H1 (cell line): ENCODE results near the gene RGS4. TPM values are rescaled to one million over a fixed set of nuclear protein-coding genes. Genes with fewer than 3 reads are reported as not detected.

Experiments used
- CTCF ChIA-PET: fragments of 300-600 bp; sonication (Branson Sonifier 250); formaldehyde crosslinking; loops from one replicate; lab custom pipeline; 2021; ENCODE audit not compliant: partially characterized antibody; lab: Charles Lee
- POLR2A ChIA-PET: fragments of 300-600 bp; sonication (Branson Sonifier 250); formaldehyde crosslinking; loops from one replicate; lab custom pipeline; 2021; ENCODE audit warnings: inconsistent platforms; ENCODE audit not compliant: partially characterized antibody; lab: Charles Lee
- DNase-seq, 2 experiments: peaks; one replicate each; pipeline versions ENCODE4 v3.0.0 to v3.0.0-alpha.2; 2010 to 2022; ENCODE audit warnings: low spot score in 2 of 2, low read depth in 1 of 2, mixed read lengths in 1 of 2
- FAIRE-seq: peaks from 2 replicates; lab custom pipeline; 2011; peaks lifted over from hg19 to GRCh38; lab: Jason Lieb, UNC
- H2AFZ ChIP-seq: 2 replicates; pipeline ENCODE4 v1.8.1; 2012; ENCODE audit warnings: low read length, inconsistent platforms
- H2AK5ac ChIP-seq: 2 replicates; pipeline ENCODE4 v1.6.1; 2013; ENCODE audit warnings: low read depth, low read length
- H2BK120ac ChIP-seq: replicated peaks from 2 replicates; pipeline ENCODE3; 2013; ENCODE audit warnings: low read depth, low read length, inconsistent platforms
- H2BK12ac ChIP-seq: 2 replicates; pipeline ENCODE4 v1.6.1; 2013; ENCODE audit warnings: low read depth, low read length
- H2BK15ac ChIP-seq: 2 replicates; pipeline ENCODE4 v1.6.1; 2013; ENCODE audit warnings: low read length
- H2BK20ac ChIP-seq: 2 replicates; pipeline ENCODE4 v1.6.1; 2013; ENCODE audit warnings: low read length
- H2BK5ac ChIP-seq: 2 replicates; pipeline ENCODE4 v1.6.1; 2013; ENCODE audit warnings: low read depth, low read length
- H3K14ac ChIP-seq: 2 replicates; pipeline ENCODE4 v1.6.1; 2013; ENCODE audit warnings: inconsistent platforms; ENCODE audit not compliant: insufficient read length
- H3K18ac ChIP-seq: 2 replicates; pipeline ENCODE4 v1.6.1; 2013; ENCODE audit warnings: low read length; ENCODE audit errors: extremely low read depth
- H3K23ac ChIP-seq: 2 replicates; pipeline ENCODE4 v1.6.1; 2013; ENCODE audit warnings: inconsistent platforms; ENCODE audit not compliant: insufficient read length
- H3K23me2 ChIP-seq: 2 replicates; pipeline ENCODE4 v1.6.1; 2013; ENCODE audit warnings: low read depth, low read length
- H3K27ac ChIP-seq: 2 replicates; pipeline ENCODE4 v1.6.1; 2011; ENCODE audit warnings: low read depth, low read length, inconsistent platforms
- H3K27me3 ChIP-seq, 4 experiments: replicated peaks in 1 of 4; 1 replicate in 1 of 4; 2 replicates in 3 of 4; pipeline versions ENCODE4 v1.6.1 to v1.8.1; 2011 to 2013; ENCODE audit warnings: low read length in 3 of 4, mild to moderate bottlenecking in 3 of 4, inconsistent platforms in 2 of 4, mixed read lengths in 2 of 4, moderate library complexity in 1 of 4; ENCODE audit not compliant: control insufficient read depth in 3 of 4, insufficient read depth in 3 of 4; ENCODE audit errors: extremely low read depth in 1 of 4
- H3K36me3 ChIP-seq, 4 experiments: 2 replicates each; pipeline versions ENCODE4 v1.6.1 to v1.8.1; 2011 to 2013; ENCODE audit warnings: mild to moderate bottlenecking in 4 of 4, low read length in 3 of 4, moderate library complexity in 2 of 4, control low read depth in 1 of 4, inconsistent platforms in 1 of 4; ENCODE audit not compliant: insufficient read depth in 4 of 4, control insufficient read depth in 2 of 4
- H3K4ac ChIP-seq: replicated peaks from 2 replicates; pipeline ENCODE3; 2013; ENCODE audit warnings: low read length, low read depth, mixed read lengths, inconsistent platforms; ENCODE audit not compliant: insufficient read length
- H3K4me1 ChIP-seq, 4 experiments: replicated peaks in 1 of 4; 1 replicate in 1 of 4; 2 replicates in 3 of 4; pipeline versions ENCODE4 v1.6.1 to v1.8.1; 2011 to 2013; ENCODE audit warnings: low read length in 3 of 4, inconsistent platforms in 2 of 4, mixed read lengths in 1 of 4; ENCODE audit not compliant: insufficient read depth in 4 of 4, control insufficient read depth in 3 of 4
- H3K4me2 ChIP-seq, 2 experiments: 2 replicates each; pipeline versions ENCODE4 v1.6.1 to v1.8.1; 2011 to 2013; ENCODE audit warnings: low read depth in 2 of 2, low read length in 2 of 2, control low read depth in 1 of 2, inconsistent platforms in 1 of 2, mild to moderate bottlenecking in 1 of 2; ENCODE audit not compliant: insufficient read depth in 1 of 2
- H3K4me3 ChIP-seq, 4 experiments: fragments of 200-600, 300-600 bp in 1 of 4; sonication (generic), shearing (Covaris generic), sonication (Bioruptor Twin) in 1 of 4; 2 replicates each; pipeline versions ENCODE4 v1.5.1 to v1.8.1; 2011 to 2016; ENCODE audit warnings: low read length in 4 of 4, low read depth in 3 of 4, control low read depth in 2 of 4, inconsistent platforms in 2 of 4, mild to moderate bottlenecking in 2 of 4, mixed read lengths in 1 of 4, moderate library complexity in 1 of 4; ENCODE audit not compliant: insufficient read depth in 2 of 4; ENCODE audit errors: extremely low read depth in 1 of 4
- H3K56ac ChIP-seq: replicated peaks from 2 replicates; pipeline ENCODE3; 2013; ENCODE audit warnings: low read depth, mild to moderate bottlenecking, mixed read lengths, low read length, inconsistent platforms; ENCODE audit not compliant: insufficient read length
- H3K79me1 ChIP-seq: 2 replicates; pipeline ENCODE4 v1.6.1; 2013; ENCODE audit warnings: low read depth, low read length, control low read depth
- H3K79me2 ChIP-seq, 2 experiments: 2 replicates each; pipeline versions ENCODE4 v1.6.1 to v1.8.1; 2012 to 2013; ENCODE audit warnings: low read length in 2 of 2, mild to moderate bottlenecking in 2 of 2, inconsistent platforms in 1 of 2; ENCODE audit not compliant: insufficient read depth in 2 of 2, control insufficient read depth in 1 of 2
- H3K9ac ChIP-seq, 4 experiments: replicated peaks in 1 of 4; 1 replicate in 1 of 4; 2 replicates in 3 of 4; pipeline versions ENCODE4 v1.6.1 to v1.8.1; 2011 to 2013; ENCODE audit warnings: low read depth in 3 of 4, low read length in 3 of 4, control low read depth in 2 of 4, mild to moderate bottlenecking in 2 of 4, moderate library complexity in 2 of 4, inconsistent platforms in 1 of 4; ENCODE audit errors: extremely low read depth in 1 of 4
- H3K9me3 ChIP-seq, 2 experiments: 2 replicates each; pipeline versions ENCODE4 v1.6.1 to v1.8.1; 2012 to 2013; ENCODE audit warnings: mild to moderate bottlenecking in 2 of 2, moderate library complexity in 2 of 2, control low read depth in 1 of 2, inconsistent platforms in 1 of 2, low read depth in 1 of 2, low read length in 1 of 2, mixed read lengths in 1 of 2; ENCODE audit not compliant: insufficient read depth in 2 of 2
- H4K20me1 ChIP-seq, 2 experiments: replicated peaks in 1 of 2; 2 replicates each; pipeline versions ENCODE3 to v1.8.1; 2011 to 2013; ENCODE audit warnings: inconsistent platforms in 2 of 2, low read length in 2 of 2, mild to moderate bottlenecking in 1 of 2; ENCODE audit not compliant: insufficient read depth in 2 of 2, control insufficient read depth in 1 of 2
- H4K5ac ChIP-seq: 2 replicates; pipeline ENCODE4 v1.6.1; 2013; ENCODE audit warnings: low read length, low read depth, mixed read lengths, inconsistent platforms; ENCODE audit not compliant: insufficient read length
- H4K8ac ChIP-seq: 2 replicates; pipeline ENCODE4 v1.8.0; 2013; ENCODE audit warnings: mild to moderate bottlenecking, moderate library complexity, low read length, inconsistent platforms; ENCODE audit not compliant: insufficient read depth; ENCODE audit errors: extremely low read depth
- H4K91ac ChIP-seq: replicated peaks from 2 replicates; pipeline ENCODE3; 2013; ENCODE audit warnings: low read length, mixed read lengths, inconsistent platforms; ENCODE audit not compliant: insufficient read length
- JUN ChIP-seq: IDR thresholded peaks from 2 replicates; pipeline ENCODE4 v1.6.1; 2011; ENCODE audit warnings: low read depth, mild to moderate bottlenecking, improper control_type of control experiment, low read length
- KDM1A ChIP-seq: fragments of 200-600, 300-600 bp; sonication (generic); IDR thresholded peaks from 2 replicates; pipeline ENCODE4 v1.7.1; 2016; ENCODE audit warnings: mild to moderate bottlenecking, low read length, borderline replicate concordance
- RXRA ChIP-seq: IDR thresholded peaks from 2 replicates; pipeline ENCODE4 v1.6.1; 2011; ENCODE audit warnings: low read depth, mild to moderate bottlenecking, low read length, moderate library complexity; ENCODE audit not compliant: insufficient read depth
- SAP30 ChIP-seq: fragments of 300-600 bp; sonication (generic); IDR thresholded peaks from 2 replicates; pipeline ENCODE4 v1.7.1; 2012; ENCODE audit warnings: low read length, moderate library complexity, mild to moderate bottlenecking, inconsistent platforms; ENCODE audit not compliant: insufficient read depth, insufficient replicate concordance
- SP1 ChIP-seq: IDR thresholded peaks from 2 replicates; pipeline ENCODE4 v1.6.1; 2011; ENCODE audit warnings: low read depth, low read length
- WGBS, 2 experiments: shearing (Covaris generic) in 1 of 2; methylation state at CpG; one replicate each; pipeline versions ENCODE4 v1.1.6 to v1.1.7; 2013 to 2015; ENCODE audit warnings: low lambda C conversion rate in 2 of 2, mixed read lengths in 2 of 2, inconsistent platforms in 1 of 2, low coverage in 1 of 2, missing lambda C conversion rate in 1 of 2; ENCODE audit not compliant: insufficient replicate concordance in 2 of 2, insufficient coverage in 1 of 2, insufficient read length in 1 of 2; ENCODE audit errors: extremely low coverage in 1 of 2, missing lambda C conversion rate in 1 of 2; 5-methylcytosine and 5-hydroxymethylcytosine counted together
- polyA plus RNA-seq, 7 experiments: library from polyadenylated mRNA; depleted of rRNA in 3 of 7; stranded (reverse) in 5 of 7; unstranded in 2 of 7; fragments of >200 nt in 5 of 7; fragments of 200-250 nt in 2 of 7; gene quantifications; 1 replicate in 5 of 7; 2 replicates in 1 of 7; 4 replicates in 1 of 7; pipeline versions ENCODE4 v1.2.1 to v1.2.3, GENCODE V29; 2011 to 2013; ENCODE audit warnings: missing spikeins in 2 of 7, mixed read lengths in 2 of 7
- total RNA-seq: library from RNA; stranded (reverse); fragmentation: NEBNext Ultra II Directional; extraction: Animal tissue kit (Norgen Biotek cat#: 25700); gene quantifications from 2 replicates; pipeline ENCODE4 v1.2.1, GENCODE V29; 2021

The RGS4 gene
- total and polyA plus RNA-seq, 2 of the 8 experiments (the other 6 are each of a cell fraction or from before 2014, with no cell fraction given): 0.26 to 0.74 TPM

DNA sequence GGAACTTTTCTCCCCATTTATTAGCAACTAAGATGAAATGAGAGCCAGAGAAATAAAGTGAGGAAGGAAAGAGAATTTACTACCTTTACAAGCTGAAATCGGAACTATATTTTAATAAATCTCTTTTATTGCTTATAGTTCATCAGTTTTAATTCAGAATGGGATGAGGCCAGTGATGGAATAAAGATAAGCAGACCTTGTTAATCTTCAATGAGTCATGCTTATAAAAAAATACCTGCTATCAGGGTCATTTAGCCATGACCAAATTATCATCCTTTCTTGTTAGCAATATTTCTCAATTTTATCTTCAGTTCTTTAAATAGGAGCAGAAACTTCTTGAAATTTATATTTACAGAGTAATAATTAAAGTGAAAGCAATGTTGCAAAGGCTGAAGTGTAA, 26.1 kb downstream of the RGS4 start:
- no peaks in the 10 kb centered on the region for H3K79me1 ChIP-seq
- H3K56ac ChIP-seq: no peak overlapping the region
- H3K4ac ChIP-seq: no peak overlapping the region
- H2BK20ac ChIP-seq: no peak overlapping the region
- H4K8ac ChIP-seq: no peak overlapping the region
- no peak overlapping the region for H2BK5ac ChIP-seq
- 93% methylated on average over 1 of the region's 1 CpG; no CpG with 5 or more reads in 1 of the 2 experiments for WGBS, 2 experiments
- no peaks in the 10 kb centered on the region for H4K20me1 ChIP-seq
- H2AFZ ChIP-seq: no peak overlapping the region
- no peak overlapping the region for H2BK15ac ChIP-seq
- no peak overlapping the region for H3K9ac ChIP-seq
- no peak overlapping the region for H3K4me3 ChIP-seq
- no peak overlapping the region for H3K14ac ChIP-seq
- no peak overlapping the region for H3K27ac ChIP-seq
- H3K23me2 ChIP-seq: no peaks in the 10 kb centered on the region
- no peaks in the 10 kb centered on the region for H3K9me3 ChIP-seq
- DNase-seq (no peak), FAIRE-seq (no peak)
- H3K4me1 ChIP-seq: no peaks in the 10 kb centered on the region; a peak in 1 of 7 replicates
- no peak overlapping the region for H4K91ac ChIP-seq
- TF ChIP-seq JUN (no peak), RXRA (no peak), KDM1A (no peak), SP1 (no peak), SAP30 (no peak)
- H3K18ac ChIP-seq: no peak overlapping the region
- H2AK5ac ChIP-seq: no peak overlapping the region
- H3K79me2 ChIP-seq: no peaks in the 10 kb centered on the region
- POLR2A ChIA-PET: no interaction called here
- no peak overlapping the region for H3K23ac ChIP-seq
- no peak overlapping the region for H3K4me2 ChIP-seq
- no peak overlapping the region for H4K5ac ChIP-seq
- no peaks in the 10 kb centered on the region for H3K36me3 ChIP-seq
- CTCF ChIA-PET: interaction anchor here (1.7 kb wide), 1 partner anchor 23 kb away, joined by 7 read pairs; no protein-coding TSS in a partner anchor
- no peaks in the 10 kb centered on the region for H3K27me3 ChIP-seq
- H2BK120ac ChIP-seq: no peak overlapping the region
- H2BK12ac ChIP-seq: no peak overlapping the region
